Epidermal melanocyte (primary cell): ENCODE measurements around the gene HMG20A.
"Not testable (repeated sequence)": the region's sequence is repeated elsewhere in the genome, so short reads cannot be mapped to it uniquely, and the experiment has no call there.

Experiments used
- DNase-seq: peaks from one replicate; pipeline ENCODE4 v3.0.0; 2011; ENCODE audit warnings: low spot score; ENCODE audit not compliant: insufficient read length

The HMG20A gene

DNA sequence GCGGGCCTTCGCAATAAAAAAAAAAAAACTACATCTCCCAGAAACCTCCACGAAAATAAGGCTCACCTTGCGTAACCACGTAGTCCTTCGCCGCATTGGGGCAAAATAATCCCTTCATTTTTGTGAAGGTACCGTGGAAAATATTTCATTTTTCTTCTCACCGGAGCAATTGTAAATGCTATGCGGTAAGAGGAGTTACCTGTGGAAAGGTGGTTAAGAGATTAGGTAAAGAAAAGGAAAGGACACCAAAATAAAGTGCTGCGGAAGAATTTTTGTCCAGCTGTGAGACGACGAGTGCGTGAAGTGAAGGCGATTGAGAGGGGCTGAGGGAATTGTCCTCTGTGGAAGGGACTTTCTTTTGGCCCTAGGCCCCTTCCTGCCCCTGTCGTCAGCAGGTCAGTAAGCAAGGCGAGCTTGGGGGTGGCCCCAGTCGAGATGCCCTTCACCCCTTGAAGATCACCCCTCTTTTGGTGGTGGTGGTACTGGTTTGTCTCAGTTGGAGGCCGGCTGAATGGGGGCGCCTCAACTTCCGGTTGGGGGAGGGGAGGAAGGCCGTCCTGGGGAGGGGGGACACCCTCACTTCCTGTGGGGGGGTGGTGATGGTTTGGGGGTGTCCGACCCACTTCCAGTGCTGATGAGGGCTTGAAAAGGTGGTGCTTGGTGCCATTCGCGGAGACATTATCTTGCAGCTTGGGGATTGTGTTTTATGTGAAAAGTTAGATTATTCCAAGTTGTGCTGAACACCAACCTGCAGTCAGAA lies at the start of gene HMG20A:
TSS of gene HMG20A (plus strand) at position 279 of the 760 bp plus-strand sequence. CDS start 37,520 bp downstream, outside the sequence.
- DNase-seq, result peak; percentile 43

- DNase-seq, result no peak
Measured at GRCh38 chr15:77371850-77372563, 48.7 kb upstream of the HMG20A start.

GRCh38 chr15:77373441-77373840 lies 47.2 kb upstream of the HMG20A start:
- DNase-seq, result no peak

DNA sequence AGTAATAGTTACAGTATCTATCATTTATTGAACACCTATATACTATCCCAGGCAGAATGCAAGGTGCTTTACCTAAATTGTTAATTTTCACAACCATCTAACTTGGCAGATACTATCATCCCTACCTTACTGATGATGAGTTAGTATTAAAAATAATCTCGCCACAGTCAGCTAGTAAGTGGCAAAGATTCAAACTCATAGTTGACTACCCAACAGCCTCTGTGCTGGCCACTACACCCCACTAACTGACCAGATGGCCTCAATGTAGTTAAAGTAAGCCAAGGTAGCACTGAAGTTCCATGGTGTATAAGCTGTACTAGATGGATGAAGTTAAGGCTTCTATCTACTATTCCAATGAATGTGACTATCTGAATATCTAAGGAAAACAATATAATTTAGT lies 45.6 kb upstream of the HMG20A start:
- DNase-seq, result no peak

DNA sequence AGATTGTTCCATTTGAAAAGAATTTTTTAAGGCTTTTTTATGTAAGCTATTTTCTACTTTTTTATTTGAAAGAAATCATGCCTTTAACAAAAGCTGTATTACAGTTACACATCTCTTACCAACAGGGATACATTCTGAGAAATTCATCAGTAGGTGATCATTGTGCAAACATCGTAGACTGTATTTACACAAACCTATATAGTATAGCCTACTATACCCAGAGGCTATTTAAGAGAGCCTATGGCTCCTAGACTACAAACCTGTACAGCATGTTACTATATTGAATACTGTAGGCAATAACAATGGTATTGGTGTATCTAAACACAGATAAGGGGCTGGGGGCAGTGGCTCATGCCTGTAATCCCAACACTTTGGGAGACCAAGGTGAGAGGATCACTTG lies 43.9 kb upstream of the HMG20A start:
- no peak for DNase-seq

DNA sequence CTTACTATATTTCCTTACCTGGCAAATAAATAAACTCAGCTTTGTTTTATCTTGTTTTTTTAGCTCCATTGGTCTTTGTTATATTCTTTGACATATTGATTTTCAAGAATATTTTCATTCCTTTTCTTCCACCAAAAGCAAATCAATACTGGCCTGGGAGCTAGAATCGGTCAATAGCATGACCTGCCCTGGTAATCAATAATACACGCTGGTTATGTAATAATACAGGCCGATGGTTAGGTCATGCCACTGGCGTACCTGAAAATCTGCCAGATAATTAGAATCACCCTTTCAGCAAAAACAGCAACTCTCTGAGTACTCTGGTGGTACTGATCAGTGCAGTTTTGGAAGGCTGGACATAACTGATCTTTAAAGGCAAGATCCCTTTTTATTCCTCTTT lies 40.7 kb upstream of the HMG20A start:
- no peak for DNase-seq

- no peak for DNase-seq
Measured at GRCh38 chr15:77384086-77384485, 36.6 kb upstream of the HMG20A start.

GRCh38 chr15:77384589-77385359 lies 35.9 kb upstream of the HMG20A start:
- no peak for DNase-seq

DNA sequence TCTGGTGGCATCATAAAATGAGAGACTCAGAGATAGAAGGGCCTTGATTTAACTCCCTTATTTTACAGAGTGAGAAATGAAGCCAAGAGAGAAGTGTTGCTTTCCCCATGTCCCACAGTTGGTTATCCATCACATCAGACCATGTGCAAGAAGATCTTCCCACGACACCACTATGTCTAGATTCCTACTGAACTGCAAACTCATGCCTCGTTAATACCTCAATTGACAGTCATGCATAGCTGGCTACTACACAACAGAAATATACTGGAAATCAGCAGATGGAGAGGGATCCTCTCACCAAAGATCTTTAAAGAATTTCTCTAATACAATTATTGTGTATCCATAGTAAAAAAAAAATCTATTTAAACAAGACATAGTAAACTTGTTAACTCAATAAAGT lies 34.1 kb upstream of the HMG20A start:
- DNase-seq, result no peak

GRCh38 chr15:77387365-77388105 lies 33.2 kb upstream of the HMG20A start:
- no peak for DNase-seq

DNA sequence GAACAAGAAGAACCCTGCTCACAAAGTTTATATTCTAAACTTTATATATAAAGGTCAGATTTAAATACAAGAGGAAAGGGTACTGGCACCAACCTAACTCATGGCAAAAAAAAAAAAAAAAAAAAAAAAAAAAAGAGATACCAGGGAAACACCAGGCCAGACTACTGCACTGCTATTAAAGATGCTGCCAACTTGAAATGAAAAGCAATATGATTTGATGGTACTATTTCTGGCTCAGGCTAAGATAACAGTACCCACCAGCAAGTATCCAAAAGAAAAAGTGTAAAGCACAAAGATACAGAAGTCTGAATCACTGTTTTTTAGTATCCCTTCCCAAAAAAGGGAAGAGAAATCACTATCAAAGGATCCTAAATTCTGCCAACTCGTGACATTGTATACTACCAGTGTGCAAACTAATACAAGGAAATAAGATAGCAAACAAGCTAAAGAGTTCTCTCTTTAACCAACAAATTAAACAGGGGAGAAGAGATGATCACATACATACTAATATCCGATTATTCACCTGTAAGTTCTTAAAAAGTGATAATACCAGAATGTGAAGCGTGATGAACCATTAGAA lies 29.2 kb upstream of the HMG20A start:
- no peak for DNase-seq

DNA sequence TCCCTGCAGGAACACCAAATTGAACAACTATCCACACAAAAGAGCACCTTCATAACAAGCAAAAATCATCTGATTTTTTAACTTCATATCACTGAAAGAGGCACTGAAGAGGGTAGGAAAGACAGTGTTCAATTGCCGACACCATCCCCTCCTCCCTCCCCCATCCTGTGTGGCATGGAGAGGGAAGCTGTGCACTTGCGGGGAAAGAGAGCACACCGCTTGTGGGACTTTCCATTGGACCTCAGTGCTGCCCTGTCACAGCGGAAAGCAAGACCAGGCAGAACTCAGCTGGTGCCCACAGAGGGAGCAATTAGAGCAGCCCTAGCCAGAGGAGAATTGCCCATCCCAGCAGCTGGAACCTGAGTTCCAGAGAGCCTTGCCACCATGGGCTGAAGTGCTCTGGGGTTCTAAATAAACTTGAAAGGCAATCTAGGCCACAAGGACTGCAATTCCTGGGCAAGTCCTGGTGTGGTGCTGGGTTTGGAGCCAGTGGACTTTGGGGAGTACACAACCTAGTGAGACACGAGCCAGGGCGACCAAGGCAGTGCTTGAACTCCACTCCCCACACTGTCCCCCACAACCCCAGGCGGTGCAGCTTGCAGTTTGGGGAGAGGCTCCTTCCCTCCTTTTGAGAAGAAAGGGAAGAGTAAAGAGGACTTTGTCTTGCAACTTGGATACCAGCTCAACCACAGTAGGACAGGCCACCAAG lies 27.8 kb upstream of the HMG20A start:
- DNase-seq, result no peak

DNA sequence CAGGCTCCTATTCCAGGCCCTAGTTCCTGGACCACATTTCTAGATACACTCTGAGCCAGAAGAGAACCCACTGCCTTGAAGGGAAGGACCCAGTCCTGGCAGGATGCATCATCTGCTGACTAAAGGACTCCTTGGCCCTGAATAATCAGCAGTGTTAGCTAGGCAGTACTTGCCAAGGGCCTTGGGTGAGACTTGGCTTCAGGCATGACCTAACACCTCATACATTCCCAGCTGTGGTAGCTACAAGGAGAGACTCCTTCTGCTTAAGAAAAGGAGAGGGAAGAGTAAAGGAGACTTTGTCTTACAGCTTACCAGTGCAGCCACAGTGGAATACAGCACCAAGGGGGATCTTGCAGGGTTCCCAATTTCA lies 27.2 kb upstream of the HMG20A start:
- DNase-seq, result no peak

DNA sequence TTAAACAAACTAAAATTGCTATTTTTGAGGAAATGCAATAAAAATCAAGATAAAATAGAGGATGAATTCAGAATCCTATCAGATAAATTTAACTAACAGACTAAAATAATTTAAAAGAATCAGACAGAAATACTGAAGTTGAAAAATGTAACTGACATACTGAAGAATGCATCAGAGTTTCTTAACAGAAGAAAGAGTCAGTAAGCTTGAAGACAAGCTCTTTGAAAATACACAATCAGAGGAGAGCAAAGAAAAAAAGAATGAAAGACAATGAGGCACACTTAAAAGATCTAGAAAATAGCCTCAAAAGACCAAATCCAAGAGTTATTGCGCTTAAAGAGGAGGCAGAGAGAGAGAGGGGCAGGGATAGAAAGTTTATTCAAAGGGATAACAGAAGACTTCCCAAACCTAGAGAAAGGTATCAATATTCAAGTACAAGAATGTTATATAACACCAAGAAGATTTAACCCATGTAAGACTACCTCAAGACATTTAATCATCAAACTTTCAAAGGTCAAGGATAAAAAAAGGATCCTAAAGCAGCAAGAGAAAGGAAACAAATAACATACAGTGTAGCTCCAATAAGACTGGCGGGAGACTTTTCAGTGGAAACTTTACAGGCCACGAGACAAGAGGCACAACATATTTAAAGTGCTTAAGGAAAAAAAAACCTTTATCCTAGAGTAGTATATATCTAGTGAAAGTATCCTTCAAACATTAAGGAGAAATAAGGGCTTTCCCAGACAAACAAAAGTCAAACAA lies 25.5 kb upstream of the HMG20A start:
- no peak for DNase-seq

GRCh38 chr15:77396692-77397091 lies 24.0 kb upstream of the HMG20A start:
- DNase-seq, result no peak

- no peak for DNase-seq
Measured at GRCh38 chr15:77398927-77399326, 21.8 kb upstream of the HMG20A start.

DNA sequence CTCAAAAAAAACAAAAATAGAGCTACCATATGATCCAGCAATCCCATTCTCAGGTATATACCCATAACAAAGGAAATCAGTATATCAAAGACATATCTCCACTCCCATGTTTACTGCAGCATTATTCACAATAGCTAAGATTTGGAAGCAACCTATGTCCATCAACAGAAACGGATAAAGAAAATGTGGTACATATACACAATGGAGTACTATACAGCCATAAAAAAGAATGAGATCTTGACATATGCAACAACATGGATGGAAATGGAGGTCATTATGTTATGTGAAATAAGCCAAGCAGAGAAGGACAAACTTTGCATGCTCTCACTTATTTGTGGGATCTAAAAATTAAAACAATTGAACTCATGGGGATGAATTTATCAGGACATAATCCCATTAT lies 20.4 kb upstream of the HMG20A start:
- no peak for DNase-seq

- no peak for DNase-seq
Measured at GRCh38 chr15:77402740-77403379, 17.8 kb upstream of the HMG20A start.

GRCh38 chr15:77406173-77406759 lies 14.4 kb upstream of the HMG20A start:
- DNase-seq, result not testable (repeated sequence)
